NB4 (cell line): Measurements from ENCODE around the gene ADAMTS2.
A peak's percentile ranks its signal among the peaks of the same experiment; 100 is the strongest.

ENCODE experiments used
- DNase-seq: peaks from one replicate; pipeline ENCODE4 v3.0.0; 2010; ENCODE audit warnings: low read depth
- H3K4me3 ChIP-seq: one replicate; pipeline ENCODE4 v1.5.1; 2011; ENCODE audit warnings: mild to moderate bottlenecking, low read depth, low read length, moderate library complexity
- CTCF ChIP-seq: IDR thresholded peaks from one replicate; pipeline ENCODE4 v1.5.1; 2012; ENCODE audit warnings: low read depth, low read length
- MAX ChIP-seq: IDR thresholded peaks from 2 replicates; pipeline ENCODE4 v1.6.1; 2011; ENCODE audit warnings: low read depth, low read length
- MYC ChIP-seq: IDR thresholded peaks from 2 replicates; pipeline ENCODE4 v1.6.1; 2011; ENCODE audit warnings: low read depth, low read length
- POLR2A ChIP-seq: IDR thresholded peaks from 2 replicates; pipeline ENCODE4 v1.6.1; 2011; ENCODE audit warnings: mild to moderate bottlenecking; ENCODE audit not compliant: insufficient read length; ENCODE audit errors: extremely low read depth

ADAMTS2 gene

GRCh38 chr5:179146277-179146676 is 199.0 kb downstream of the ADAMTS2 start:
- no peak overlapping the region for H3K4me3 ChIP-seq
- TF ChIP-seq POLR2A = no peak
- DNase-seq = no peak

- no peak for TF ChIP-seq MAX
- TF ChIP-seq MYC = no peak
- no peak for TF ChIP-seq CTCF
- no peak for TF ChIP-seq POLR2A
- DNase-seq = peak; percentile 35
- H3K4me3 ChIP-seq = no peak overlapping the region
Observed at GRCh38 chr5:179143446-179143845, 201.8 kb downstream of the ADAMTS2 start.

- no peak for DNase-seq
- no peak overlapping the region for H3K4me3 ChIP-seq
- TF ChIP-seq CTCF (no peak), MAX (no peak), POLR2A (no peak), MYC (no peak)
Observed at GRCh38 chr5:179142434-179143198, 202.6 kb downstream of the ADAMTS2 start.

- no peak for DNase-seq
- no peak for TF ChIP-seq MYC
- TF ChIP-seq POLR2A = no peak
- TF ChIP-seq MAX = no peak
- no peak for TF ChIP-seq CTCF
- no peak overlapping the region for H3K4me3 ChIP-seq
Observed at GRCh38 chr5:179141867-179142266, 203.4 kb downstream of the ADAMTS2 start.

GRCh38 chr5:179140293-179140692 is 205.0 kb downstream of the ADAMTS2 start:
- no peak for DNase-seq
- TF ChIP-seq CTCF (no peak), POLR2A (no peak), MAX (no peak), MYC (no peak)
- H3K4me3 ChIP-seq = no peak overlapping the region

- H3K4me3 ChIP-seq = no peak overlapping the region
- TF ChIP-seq MYC (no peak), POLR2A (no peak), CTCF (no peak), MAX (no peak)
- no peak for DNase-seq
Observed at GRCh38 chr5:179139936-179140235, 205.4 kb downstream of the ADAMTS2 start.
